HepG2 (cell line): ENCODE measurements around the gene HSPA1L. TPM values are rescaled to one million over a fixed set of nuclear protein-coding genes. Genes with fewer than 3 reads are reported as not detected.

Source experiments
- ATAC-seq: fragments of 200-7000 bp; cut with Tn5 transposase; 3 replicates; pipeline ENCODE4 v1.9.1; 2020; ENCODE audit warnings: mild to moderate bottlenecking, moderate library complexity
- BruUV-seq: library from RNA; stranded (reverse); fragments of 400-500 nt; replicated peaks from 2 replicates; lab custom pipeline; 2021; lab: Mats Ljungman, UMichigan
- CTCF ChIA-PET: fragments of 300-600 bp; formaldehyde crosslinking; extraction: SDS; loops from one replicate; lab custom pipeline; 2021; ENCODE audit warnings: low total read pairs, inconsistent platforms, low intra/inter-chr PET ratio; lab: Yijun Ruan, JAX
- POLR2A ChIA-PET: fragments of 350-600 bp; sonication (Branson Sonifier 250); formaldehyde crosslinking; loops from one replicate; lab custom pipeline; 2020; ENCODE audit warnings: antibody characterized with exemption, inconsistent platforms; lab: Yijun Ruan, JAX
- DNase-seq: peaks from one replicate; pipeline ENCODE4 v3.0.0-alpha.2; 2015; ENCODE audit warnings: low spot score
- FAIRE-seq: peaks from 3 replicates; lab custom pipeline; 2011; peaks lifted over from hg19 to GRCh38; lab: Jason Lieb, UNC
- H2AFZ ChIP-seq: one replicate; pipeline ENCODE4 v1.6.1; 2011; ENCODE audit warnings: low read length, inconsistent platforms
- H3K27ac ChIP-seq: fragments of 300-600 bp; 3 replicates; pipeline ENCODE4 v1.8.0; 2011; ENCODE audit warnings: mixed run types, mild to moderate bottlenecking, mixed read lengths, low read length, inconsistent platforms; ENCODE audit not compliant: insufficient read depth; ENCODE audit errors: extremely low read length
- H3K27me3 ChIP-seq, 2 experiments: fragments of 200-600 bp in 1 of 2; 2 replicates in 1 of 2; 3 replicates in 1 of 2; pipeline versions ENCODE4 v1.6.0 to v1.8.0; 2011; ENCODE audit warnings: low read length in 2 of 2, mild to moderate bottlenecking in 2 of 2, moderate library complexity in 2 of 2, inconsistent platforms in 1 of 2; ENCODE audit not compliant: insufficient read depth in 2 of 2, control insufficient read depth in 1 of 2
- H3K36me3 ChIP-seq, 2 experiments: fragments of 200-600 bp in 1 of 2; replicated peaks in 1 of 2; 2 replicates in 1 of 2; 3 replicates in 1 of 2; pipeline versions ENCODE4 v1.5.1 to v1.8.0; 2011; ENCODE audit warnings: low read length in 2 of 2, inconsistent platforms in 1 of 2; ENCODE audit not compliant: insufficient read depth in 2 of 2, control insufficient read depth in 1 of 2
- H3K4me1 ChIP-seq: 2 replicates; pipeline ENCODE4 v1.5.1; 2012; ENCODE audit warnings: low read length, inconsistent platforms; ENCODE audit not compliant: insufficient read depth
- H3K4me2 ChIP-seq: 2 replicates; pipeline ENCODE4 v1.6.0; 2011; ENCODE audit warnings: low read depth, low read length, inconsistent platforms
- H3K4me3 ChIP-seq, 3 experiments: fragments of 200-600 bp in 1 of 3; sonication (generic), shearing (Covaris generic) in 1 of 3; replicated peaks in 1 of 3; 2 replicates each; pipeline ENCODE4 v1.5.1; 2011 to 2016; ENCODE audit warnings: low read length in 3 of 3, inconsistent platforms in 2 of 3, low read depth in 2 of 3, mild to moderate bottlenecking in 2 of 3, control low read depth in 1 of 3, mixed read lengths in 1 of 3; ENCODE audit not compliant: insufficient read depth in 1 of 3
- H3K79me2 ChIP-seq: one replicate; pipeline ENCODE4 v1.6.1; 2011; ENCODE audit warnings: low read length, inconsistent platforms; ENCODE audit not compliant: insufficient read depth
- H3K9ac ChIP-seq: 2 replicates; pipeline ENCODE4 v1.6.0; 2011; ENCODE audit warnings: mild to moderate bottlenecking, low read depth, low read length, inconsistent platforms; ENCODE audit not compliant: insufficient read depth
- H3K9me3 ChIP-seq: 2 replicates; pipeline ENCODE4 v1.5.1; 2012; ENCODE audit warnings: mild to moderate bottlenecking, low read length
- H4K20me1 ChIP-seq: 2 replicates; pipeline ENCODE4 v1.6.0; 2011; ENCODE audit warnings: inconsistent platforms, mild to moderate bottlenecking, low read length, moderate library complexity; ENCODE audit not compliant: insufficient read depth
- AKAP8 ChIP-seq: sonication (generic); formaldehyde crosslinking; IDR thresholded peaks from 2 replicates; pipeline ENCODE4 v1.5.1; 2020; ENCODE audit warnings: mild to moderate bottlenecking, missing genetic modification reagents
- CHD4 ChIP-seq: fragments of 200-600 bp; sonication (generic); IDR thresholded peaks from 2 replicates; pipeline ENCODE4 v1.7.0; 2017; ENCODE audit warnings: mild to moderate bottlenecking, low read length, borderline replicate concordance
- MTA3 ChIP-seq: sonication (generic); formaldehyde crosslinking; IDR thresholded peaks from 2 replicates; pipeline ENCODE4 v1.4.0; 2020; ENCODE audit warnings: missing genetic modification reagents
- PRMT3 ChIP-seq: sonication (generic); formaldehyde crosslinking; IDR thresholded peaks from 2 replicates; pipeline ENCODE4 v1.8.1; 2022; ENCODE audit warnings: low read depth, mild to moderate bottlenecking, moderate library complexity, missing genetic modification reagents, borderline replicate concordance
- RFX3 ChIP-seq: IDR thresholded peaks from 2 replicates; pipeline ENCODE4 v1.6.1; 2016; ENCODE audit warnings: missing biosample characterization, missing genetic modification reagents
- ZNF160 ChIP-seq: sonication (generic); formaldehyde crosslinking; IDR thresholded peaks from 2 replicates; pipeline ENCODE4 v1.8.0; 2022; ENCODE audit warnings: mild to moderate bottlenecking, inconsistent platforms, missing genetic modification reagents
- ZNF260 ChIP-seq: sonication (generic); formaldehyde crosslinking; IDR thresholded peaks from 2 replicates; pipeline ENCODE4 v1.4.0; 2020; ENCODE audit warnings: missing genetic modification reagents, low read depth, mild to moderate bottlenecking, borderline replicate concordance
- ZNF3 ChIP-seq: IDR thresholded peaks from 2 replicates; pipeline ENCODE4 v1.7.0; 2017; ENCODE audit warnings: inconsistent platforms
- ZNF652 ChIP-seq: IDR thresholded peaks from 2 replicates; pipeline ENCODE4 v1.6.1; 2016; ENCODE audit warnings: low read depth, borderline replicate concordance
- ZNF768 ChIP-seq: sonication (generic); formaldehyde crosslinking; IDR thresholded peaks from 2 replicates; pipeline ENCODE4 v1.4.0; 2020; ENCODE audit warnings: missing genetic modification reagents
- WGBS: methylation state at CpG from one replicate; pipeline ENCODE4 v1.1.6; 2017; ENCODE audit warnings: low lambda C conversion rate; 5-methylcytosine and 5-hydroxymethylcytosine counted together
- in situ Hi-C: cut with HindIII; loops from 2 replicates; pipeline ENCODE4 v1.10.0; 2017; ENCODE audit warnings: low pct_unique_long_range_greater_than_20kb; ENCODE audit not compliant: extremely low pct_ligation_motif_present
- intact Hi-C: fragments of 100-400 bp; cut with micrococcal nuclease; formaldehyde crosslinking; loops from one replicate; pipeline ENCODE4 v1.10.0; 2022; ENCODE audit not compliant: unreplicated experiment
- polyA plus RNA-seq, 8 experiments: library from polyadenylated mRNA; depleted of rRNA in 3 of 8; stranded (reverse) in 7 of 8; unstranded in 1 of 8; fragments of >200 nt; fragmentation: Illumina TruSeq in 4 of 8; extraction: Trizol in 4 of 8; gene quantifications; 2 replicates each; pipeline versions ENCODE4 v1.2.1 to v1.2.3, GENCODE V29; 2011 to 2016; ENCODE audit warnings: low read depth in 4 of 8, missing spikeins in 1 of 8, mixed read lengths in 1 of 8; ENCODE audit not compliant: insufficient read depth in 1 of 8
- total RNA-seq, 5 experiments: library from RNA; depleted of rRNA; stranded (reverse); fragments of >200 nt; fragmentation: Illumina TruSeq; extraction: Trizol; gene quantifications; 2 replicates each; pipeline ENCODE4 v1.2.3, GENCODE V29; 2016; ENCODE audit warnings: low read depth in 1 of 5
- TF ChIP-seq, protein P1 (sequence below): sonication (generic); formaldehyde crosslinking; IDR thresholded peaks from 2 replicates; pipeline ENCODE4 v1.4.0; 2020; ENCODE audit warnings: missing genetic modification reagents
- TF ChIP-seq, protein P2 (sequence below): sonication (generic); formaldehyde crosslinking; IDR thresholded peaks from 2 replicates; pipeline ENCODE4 v1.4.0; 2020; ENCODE audit warnings: missing genetic modification reagents, mild to moderate bottlenecking, borderline replicate concordance
- TF ChIP-seq, protein P3 (sequence below): IDR thresholded peaks from 2 replicates; pipeline ENCODE4 v1.6.1; 2018; ENCODE audit warnings: missing genetic modification reagents
- TF ChIP-seq, protein P4 (sequence below): fragments of 450-650 bp; IDR thresholded peaks from 2 replicates; pipeline ENCODE4 v1.6.1; 2017

The HSPA1L gene
- total and polyA plus RNA-seq, 2 of the 13 experiments (the other 11 are each of a cell fraction or from before 2014, with no cell fraction given): 0.55 to 1.0 TPM

DNA sequence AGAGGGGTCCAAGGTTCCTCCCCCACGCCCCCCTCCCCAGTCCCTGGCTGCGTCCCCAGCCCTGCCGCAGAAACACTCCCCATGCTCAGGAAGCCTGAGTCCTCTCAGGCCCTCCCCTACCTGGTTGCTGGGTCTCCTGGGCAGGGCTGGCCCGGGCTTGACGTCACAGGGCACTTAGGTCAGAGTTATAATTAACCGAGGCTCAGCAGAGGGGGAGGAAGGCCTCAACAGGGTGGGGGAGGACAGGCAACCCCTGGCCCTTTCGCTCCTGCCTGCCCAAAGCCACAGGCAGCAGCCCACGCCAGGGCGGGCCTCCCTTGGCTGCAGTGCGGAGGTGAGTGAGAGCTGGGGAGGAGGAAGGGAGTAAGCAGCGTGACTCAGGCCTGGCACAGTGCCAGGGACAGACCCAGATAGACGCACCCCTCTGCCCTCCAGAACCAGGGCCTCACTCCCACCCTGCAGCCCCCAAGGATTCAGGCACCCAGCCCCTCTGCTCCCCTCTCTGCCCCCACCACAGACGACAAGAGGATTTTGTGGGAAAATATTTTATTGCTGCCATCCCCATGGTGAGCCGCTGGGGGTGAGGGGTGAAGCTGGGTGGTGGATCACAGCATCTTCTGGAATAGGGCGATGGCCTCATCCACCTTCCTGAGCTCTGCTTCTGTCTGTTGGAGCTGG is 38.0 kb downstream of the HSPA1L start, which contains the start of gene VWA7 (continued):
- TF ChIP-seq, protein P1, sequence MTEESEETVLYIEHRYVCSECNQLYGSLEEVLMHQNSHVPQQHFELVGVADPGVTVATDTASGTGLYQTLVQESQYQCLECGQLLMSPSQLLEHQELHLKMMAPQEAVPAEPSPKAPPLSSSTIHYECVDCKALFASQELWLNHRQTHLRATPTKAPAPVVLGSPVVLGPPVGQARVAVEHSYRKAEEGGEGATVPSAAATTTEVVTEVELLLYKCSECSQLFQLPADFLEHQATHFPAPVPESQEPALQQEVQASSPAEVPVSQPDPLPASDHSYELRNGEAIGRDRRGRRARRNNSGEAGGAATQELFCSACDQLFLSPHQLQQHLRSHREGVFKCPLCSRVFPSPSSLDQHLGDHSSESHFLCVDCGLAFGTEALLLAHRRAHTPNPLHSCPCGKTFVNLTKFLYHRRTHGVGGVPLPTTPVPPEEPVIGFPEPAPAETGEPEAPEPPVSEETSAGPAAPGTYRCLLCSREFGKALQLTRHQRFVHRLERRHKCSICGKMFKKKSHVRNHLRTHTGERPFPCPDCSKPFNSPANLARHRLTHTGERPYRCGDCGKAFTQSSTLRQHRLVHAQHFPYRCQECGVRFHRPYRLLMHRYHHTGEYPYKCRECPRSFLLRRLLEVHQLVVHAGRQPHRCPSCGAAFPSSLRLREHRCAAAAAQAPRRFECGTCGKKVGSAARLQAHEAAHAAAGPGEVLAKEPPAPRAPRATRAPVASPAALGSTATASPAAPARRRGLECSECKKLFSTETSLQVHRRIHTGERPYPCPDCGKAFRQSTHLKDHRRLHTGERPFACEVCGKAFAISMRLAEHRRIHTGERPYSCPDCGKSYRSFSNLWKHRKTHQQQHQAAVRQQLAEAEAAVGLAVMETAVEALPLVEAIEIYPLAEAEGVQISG: peak; percentile 57; the same call in 1 of the 2 replicates
- TF ChIP-seq, protein P2, sequence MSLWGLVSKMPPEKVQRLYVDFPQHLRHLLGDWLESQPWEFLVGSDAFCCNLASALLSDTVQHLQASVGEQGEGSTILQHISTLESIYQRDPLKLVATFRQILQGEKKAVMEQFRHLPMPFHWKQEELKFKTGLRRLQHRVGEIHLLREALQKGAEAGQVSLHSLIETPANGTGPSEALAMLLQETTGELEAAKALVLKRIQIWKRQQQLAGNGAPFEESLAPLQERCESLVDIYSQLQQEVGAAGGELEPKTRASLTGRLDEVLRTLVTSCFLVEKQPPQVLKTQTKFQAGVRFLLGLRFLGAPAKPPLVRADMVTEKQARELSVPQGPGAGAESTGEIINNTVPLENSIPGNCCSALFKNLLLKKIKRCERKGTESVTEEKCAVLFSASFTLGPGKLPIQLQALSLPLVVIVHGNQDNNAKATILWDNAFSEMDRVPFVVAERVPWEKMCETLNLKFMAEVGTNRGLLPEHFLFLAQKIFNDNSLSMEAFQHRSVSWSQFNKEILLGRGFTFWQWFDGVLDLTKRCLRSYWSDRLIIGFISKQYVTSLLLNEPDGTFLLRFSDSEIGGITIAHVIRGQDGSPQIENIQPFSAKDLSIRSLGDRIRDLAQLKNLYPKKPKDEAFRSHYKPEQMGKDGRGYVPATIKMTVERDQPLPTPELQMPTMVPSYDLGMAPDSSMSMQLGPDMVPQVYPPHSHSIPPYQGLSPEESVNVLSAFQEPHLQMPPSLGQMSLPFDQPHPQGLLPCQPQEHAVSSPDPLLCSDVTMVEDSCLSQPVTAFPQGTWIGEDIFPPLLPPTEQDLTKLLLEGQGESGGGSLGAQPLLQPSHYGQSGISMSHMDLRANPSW (CRISPR knock-in tag): no peak
- TF ChIP-seq ZNF260: no peak

DNA sequence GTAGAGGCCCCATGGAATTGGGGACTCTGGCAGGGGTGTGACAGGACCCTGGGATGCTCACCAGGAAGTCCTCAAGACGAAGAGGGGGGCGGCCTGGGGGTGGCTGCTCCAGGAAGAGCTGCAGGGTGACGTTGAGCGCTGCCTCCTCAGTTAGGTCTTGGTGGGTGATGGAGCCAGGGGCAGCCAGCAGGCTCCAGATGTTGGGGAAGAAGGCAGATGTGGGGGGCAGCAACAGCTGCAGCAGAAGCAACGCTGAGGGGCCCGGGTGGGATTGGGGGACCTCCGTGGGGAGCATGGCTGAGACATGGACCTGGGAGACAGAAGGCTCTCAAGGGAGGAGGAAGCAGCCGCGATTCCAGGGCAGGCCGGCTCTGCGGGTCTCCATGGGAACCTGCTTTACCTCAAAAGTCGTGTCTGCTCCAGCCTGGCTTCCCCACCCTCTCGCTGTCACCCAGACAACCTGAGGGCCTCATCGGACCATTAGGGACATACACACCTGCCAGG is 38.5 kb downstream of the HSPA1L start:
- ChIA-PET POLR2A (interaction anchor here (1.3 to 9.0 kb wide), 12 partner anchors 10 to 119 kb away, joined by 3 to 279 read pairs (median 16); partner anchors contain the start of genes CLIC1, DDAH2, HSPA1A and HSPA1B), CTCF (no interaction called here)
- Histone ChIP-seq H3K27ac (peak overlapping the region; percentile 70), H3K79me2 (no peaks in the 10 kb centered on the region), H3K9ac (peak overlapping the region; percentile 62), H3K4me2 (peak overlapping the region; percentile 88), H3K4me1 (peaks cover 57% of the 10 kb centered on the region), H3K9me3 (no peaks in the 10 kb centered on the region), H2AFZ (no peak overlapping the region), H3K27me3 (no peaks in the 10 kb centered on the region), H3K4me3 (peak overlapping the region; percentile 45 to 72 (median 48)), H3K36me3 (peaks cover 19 to 21% of the 10 kb centered on the region in 2 experiments; a peak in 4 of 5 replicates), H4K20me1 (no peaks in the 10 kb centered on the region)
- FAIRE-seq (no peak), DNase-seq (no peak), ATAC-seq (peak; percentile 18)
- WGBS: 20% methylated on average over 12 of the region's 14 CpGs
- intact Hi-C loops: loop anchor here (10.0 kb wide), 1 partner anchor 148 kb away; the partner anchor contains the start of gene C2
- no TSS peak for BruUV-seq
- in situ Hi-C loops: no loop called here
- TF ChIP-seq ZNF652: no peak
- TF ChIP-seq AKAP8 (CRISPR knock-in tag): peak; percentile 8; the same call in 1 of the 2 replicates
- TF ChIP-seq MTA3 (CRISPR knock-in tag): no peak
- no peak for TF ChIP-seq CHD4
- TF ChIP-seq ZNF768: peak; percentile 0; the same call in 1 of the 2 replicates
- TF ChIP-seq, protein P3, sequence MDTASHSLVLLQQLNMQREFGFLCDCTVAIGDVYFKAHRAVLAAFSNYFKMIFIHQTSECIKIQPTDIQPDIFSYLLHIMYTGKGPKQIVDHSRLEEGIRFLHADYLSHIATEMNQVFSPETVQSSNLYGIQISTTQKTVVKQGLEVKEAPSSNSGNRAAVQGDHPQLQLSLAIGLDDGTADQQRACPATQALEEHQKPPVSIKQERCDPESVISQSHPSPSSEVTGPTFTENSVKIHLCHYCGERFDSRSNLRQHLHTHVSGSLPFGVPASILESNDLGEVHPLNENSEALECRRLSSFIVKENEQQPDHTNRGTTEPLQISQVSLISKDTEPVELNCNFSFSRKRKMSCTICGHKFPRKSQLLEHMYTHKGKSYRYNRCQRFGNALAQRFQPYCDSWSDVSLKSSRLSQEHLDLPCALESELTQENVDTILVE (CRISPR knock-in tag): no peak
- no peak for TF ChIP-seq ZNF160 (CRISPR knock-in tag)
- no peak for TF ChIP-seq ZNF3 (CRISPR knock-in tag)
- TF ChIP-seq PRMT3 (CRISPR knock-in tag): peak; percentile 46; the same call in 1 of the 2 replicates
- peak; percentile 60; the same call in 1 of the 2 replicates for TF ChIP-seq RFX3 (CRISPR knock-in tag)
- TF ChIP-seq, protein P4, sequence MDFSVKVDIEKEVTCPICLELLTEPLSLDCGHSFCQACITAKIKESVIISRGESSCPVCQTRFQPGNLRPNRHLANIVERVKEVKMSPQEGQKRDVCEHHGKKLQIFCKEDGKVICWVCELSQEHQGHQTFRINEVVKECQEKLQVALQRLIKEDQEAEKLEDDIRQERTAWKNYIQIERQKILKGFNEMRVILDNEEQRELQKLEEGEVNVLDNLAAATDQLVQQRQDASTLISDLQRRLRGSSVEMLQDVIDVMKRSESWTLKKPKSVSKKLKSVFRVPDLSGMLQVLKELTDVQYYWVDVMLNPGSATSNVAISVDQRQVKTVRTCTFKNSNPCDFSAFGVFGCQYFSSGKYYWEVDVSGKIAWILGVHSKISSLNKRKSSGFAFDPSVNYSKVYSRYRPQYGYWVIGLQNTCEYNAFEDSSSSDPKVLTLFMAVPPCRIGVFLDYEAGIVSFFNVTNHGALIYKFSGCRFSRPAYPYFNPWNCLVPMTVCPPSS: no peak
